ENCODE results near the gene FZD1. TPM values are rescaled to one million over a fixed set of nuclear protein-coding genes. Genes with fewer than 3 reads are reported as not detected.
"Not testable (repeated sequence)": the region's sequence is repeated elsewhere in the genome, so short reads cannot be mapped to it uniquely, and the experiment has no call there.

Gene FZD1
- total RNA-seq, 2 experiments from 2014 or later = 1.2 TPM

DNA sequence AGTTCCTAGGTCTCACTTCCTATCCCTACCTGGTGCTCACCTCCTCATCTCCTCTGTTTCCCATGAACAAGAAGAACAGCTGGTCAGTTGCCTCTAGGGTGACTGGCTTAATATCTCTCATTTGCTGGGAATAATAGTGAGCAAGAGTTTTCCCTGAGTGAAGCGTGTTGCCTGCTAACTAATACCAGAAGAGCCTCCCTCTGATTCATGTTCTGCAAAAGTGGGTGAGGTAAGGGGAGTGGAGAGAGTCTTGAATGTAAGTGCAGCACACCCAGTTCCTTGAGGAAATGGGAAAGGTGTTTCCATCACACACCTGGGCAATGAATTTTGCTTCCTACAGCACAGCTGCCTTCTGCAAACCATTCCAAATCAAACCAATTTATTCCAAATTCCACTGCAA, 29.6 kb downstream of the FZD1 start:
- ChIA-PET CTCF (no interaction called here), POLR2A (no interaction called here)
- Mint-ChIP-seq H3K27me3 (peaks cover 5% of the 10 kb centered on the region), H3K9me3 (no peaks in the 10 kb centered on the region), H3K36me3 (ENCODE audit: low read depth) (no peaks in the 10 kb centered on the region), H3K27ac (no peak overlapping the region), H3K4me1 (no peaks in the 10 kb centered on the region), H3K4me3 (no peak overlapping the region)
- no peak for DNase-seq

DNA sequence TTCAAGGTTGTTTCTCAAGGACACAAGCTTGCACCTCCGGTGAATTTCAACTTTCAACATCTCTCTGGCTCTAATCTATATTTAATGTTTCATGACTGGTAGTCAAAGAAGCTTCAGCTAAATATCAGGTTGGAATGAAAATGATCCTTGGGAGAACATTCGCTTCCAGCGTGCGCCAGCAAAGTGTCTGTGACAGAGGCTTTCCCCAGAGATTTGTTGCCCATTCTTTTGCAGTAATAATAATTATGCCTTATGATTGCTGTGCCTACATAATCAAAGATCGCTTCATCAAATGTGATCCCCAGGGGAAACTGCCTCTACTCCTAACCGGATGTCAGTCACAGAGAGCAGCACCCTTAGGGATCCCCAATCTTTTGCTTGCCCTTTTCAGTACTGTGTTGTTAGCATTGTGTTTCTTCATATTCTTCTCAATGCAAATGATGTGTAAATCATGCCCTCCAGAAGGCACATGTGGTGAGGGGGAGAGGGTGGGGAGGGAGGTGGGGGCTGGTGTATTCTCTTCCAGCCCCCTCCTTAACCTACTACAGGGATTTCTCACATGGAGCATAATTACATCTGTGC, 30.5 kb downstream of the FZD1 start:
- Mint-ChIP-seq H3K4me1 (no peaks in the 10 kb centered on the region), H3K4me3 (no peak overlapping the region), H3K27me3 (peaks cover 5% of the 10 kb centered on the region), H3K36me3 (ENCODE audit: low read depth) (no peaks in the 10 kb centered on the region), H3K27ac (no peak overlapping the region), H3K9me3 (no peaks in the 10 kb centered on the region)
- CTCF ChIA-PET = no interaction called here
- DNase-seq = no peak
- POLR2A ChIA-PET = no interaction called here

DNA sequence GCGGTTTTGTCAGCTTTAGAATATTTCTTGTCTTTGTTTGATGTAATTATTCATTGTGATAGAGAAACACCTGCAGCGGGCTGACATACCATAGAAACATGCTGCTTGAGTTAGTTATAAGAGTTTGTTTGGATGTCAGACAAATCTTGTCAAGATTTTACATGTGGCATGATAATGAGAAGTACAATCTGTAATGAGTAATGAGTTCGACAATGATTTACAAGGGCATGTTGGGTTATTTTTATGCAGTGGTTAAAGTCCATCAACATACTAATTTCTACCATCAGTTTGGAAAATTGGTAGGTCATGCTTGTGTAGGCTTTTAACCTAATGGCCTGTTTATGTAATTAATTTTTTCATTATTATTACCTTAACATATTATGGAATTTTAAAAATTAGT, 31.3 kb downstream of the FZD1 start:
- POLR2A ChIA-PET = no interaction called here
- CTCF ChIA-PET = no interaction called here
- no peaks in the 10 kb centered on the region for H3K4me1 Mint-ChIP-seq

DNA sequence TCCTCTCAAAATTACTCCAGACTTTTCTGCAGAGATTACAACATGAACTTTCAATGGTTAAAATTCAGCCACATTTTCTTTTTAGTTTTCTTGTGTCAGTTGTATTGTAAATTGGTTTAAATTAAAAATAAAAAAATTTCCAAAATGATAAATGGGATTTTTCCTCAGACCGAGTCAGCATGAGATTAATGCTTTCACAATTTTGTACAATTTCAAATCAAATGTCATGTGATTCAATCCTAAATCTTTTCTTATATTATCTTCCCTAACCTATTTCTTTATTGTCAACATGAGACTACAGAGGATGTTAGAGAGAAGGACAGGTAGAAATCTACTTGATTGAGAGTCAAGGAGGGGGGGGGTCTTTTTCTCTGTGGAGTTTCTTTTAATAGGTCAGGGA, 33.7 kb downstream of the FZD1 start:
- Mint-ChIP-seq H3K4me3 (no peak overlapping the region), H3K27ac (no peak overlapping the region), H3K4me1 (no peaks in the 10 kb centered on the region), H3K36me3 (ENCODE audit: low read depth) (no peaks in the 10 kb centered on the region), H3K27me3 (peaks cover 2% of the 10 kb centered on the region), H3K9me3 (no peaks in the 10 kb centered on the region)
- ChIA-PET POLR2A (no interaction called here), CTCF (no interaction called here)
- DNase-seq = no peak

More for the DNA sequence above, 31.3 kb downstream of the FZD1 start:
- Mint-ChIP-seq H3K4me3 (no peak overlapping the region), H3K9me3 (no peaks in the 10 kb centered on the region), H3K27ac (no peak overlapping the region), H3K27me3 (peaks cover 5% of the 10 kb centered on the region), H3K36me3 (ENCODE audit: low read depth) (no peaks in the 10 kb centered on the region)
- no peak for DNase-seq

DNA sequence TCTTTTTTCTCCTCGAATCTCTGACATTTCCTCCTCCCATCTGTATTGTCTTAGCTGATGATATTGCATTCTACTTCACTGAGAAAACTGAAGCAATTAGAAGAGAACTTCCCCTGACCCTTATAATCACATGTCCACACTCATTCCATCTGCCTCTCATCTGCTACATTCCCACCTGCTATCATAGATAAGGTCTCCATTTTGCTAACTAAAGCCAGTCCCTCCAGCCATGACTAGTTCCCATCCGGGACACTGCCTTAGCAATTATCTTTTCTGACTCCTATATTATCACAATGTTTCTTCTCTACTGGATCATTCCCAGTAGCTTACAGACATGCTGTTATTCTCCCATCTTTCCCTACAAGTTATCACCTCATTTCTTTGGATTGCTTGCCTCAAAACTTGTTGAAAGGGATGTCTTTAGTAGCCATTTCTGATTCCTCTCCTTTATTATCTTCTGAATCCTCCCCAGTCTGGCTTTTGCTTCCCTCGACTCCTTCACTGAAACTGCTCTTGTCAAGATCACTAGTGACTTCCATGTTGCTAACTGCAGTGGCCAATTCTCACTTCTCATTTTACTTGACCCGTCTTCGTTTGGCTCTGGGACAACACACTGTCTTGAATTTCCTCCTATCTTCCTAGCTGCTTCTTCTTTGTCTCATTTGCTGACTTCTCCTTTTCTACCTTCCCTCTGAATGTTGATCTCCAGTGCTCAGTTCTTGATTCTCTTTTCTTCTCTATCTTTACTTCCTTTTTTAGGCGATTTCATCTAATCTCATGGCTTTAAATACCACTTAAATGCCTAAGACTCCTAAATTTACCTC, 35.9 kb downstream of the FZD1 start:
- H3K36me3 Mint-ChIP-seq (ENCODE audit: low read depth) = no peaks in the 10 kb centered on the region
- ChIA-PET POLR2A (no interaction called here), CTCF (no interaction called here)
- H3K9me3 Mint-ChIP-seq = no peaks in the 10 kb centered on the region
- no peak for DNase-seq
- peaks cover 2% of the 10 kb centered on the region for H3K27me3 Mint-ChIP-seq
- no peaks in the 10 kb centered on the region for H3K4me1 Mint-ChIP-seq
- H3K4me3 Mint-ChIP-seq = no peak overlapping the region
- no peak overlapping the region for H3K27ac Mint-ChIP-seq

DNA sequence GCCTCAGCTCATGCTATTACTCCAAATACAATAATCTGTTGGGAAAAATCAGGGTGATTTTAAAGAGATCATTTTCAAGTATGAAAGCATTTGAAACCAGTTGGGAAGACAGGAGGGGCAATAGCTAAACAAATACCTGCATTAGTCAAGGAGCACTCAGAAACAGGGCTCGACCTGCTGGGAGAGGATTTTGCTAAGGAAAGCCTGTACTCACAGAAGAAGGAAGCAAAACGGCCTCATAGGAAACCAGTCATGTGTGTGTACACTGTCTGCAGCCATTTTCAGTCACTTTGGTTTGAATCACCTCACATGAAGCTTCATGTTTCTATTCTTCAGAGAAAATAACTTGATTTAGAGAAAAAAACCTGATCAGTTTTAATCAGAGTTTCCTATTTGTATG, 38.6 kb downstream of the FZD1 start:
- Mint-ChIP-seq H3K27me3 (peaks cover 2% of the 10 kb centered on the region), H3K4me3 (no peak overlapping the region), H3K4me1 (no peaks in the 10 kb centered on the region), H3K9me3 (no peaks in the 10 kb centered on the region), H3K36me3 (ENCODE audit: low read depth) (no peaks in the 10 kb centered on the region), H3K27ac (no peak overlapping the region)
- DNase-seq = no peak
- ChIA-PET CTCF (no interaction called here), POLR2A (no interaction called here)

DNA sequence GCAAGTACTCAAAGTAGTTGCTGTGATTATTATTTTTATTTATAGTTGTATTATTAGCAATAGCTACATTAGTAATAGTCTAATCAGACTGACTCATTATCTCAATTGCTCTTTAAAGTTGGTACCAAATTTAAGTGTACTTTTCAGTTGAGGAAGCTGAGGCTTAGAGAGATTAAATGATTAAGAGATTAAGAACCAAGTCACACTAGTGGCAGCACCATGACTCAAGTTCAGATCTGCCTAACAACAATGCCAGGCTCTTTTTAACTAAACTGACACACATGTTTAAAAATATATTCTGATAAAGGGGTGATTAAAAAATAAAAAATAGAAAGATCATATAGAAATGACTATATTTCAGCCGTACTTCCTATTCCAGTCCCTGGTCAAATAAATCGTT, 42.0 kb downstream of the FZD1 start:
- H3K27ac Mint-ChIP-seq = no peak overlapping the region
- no peaks in the 10 kb centered on the region for H3K4me1 Mint-ChIP-seq
- H3K4me3 Mint-ChIP-seq = no peak overlapping the region
- ChIA-PET POLR2A (no interaction called here), CTCF (no interaction called here)
- no peak for DNase-seq
- no peaks in the 10 kb centered on the region for H3K36me3 Mint-ChIP-seq (ENCODE audit: low read depth)
- H3K27me3 Mint-ChIP-seq = peaks cover 3% of the 10 kb centered on the region
- H3K9me3 Mint-ChIP-seq = no peaks in the 10 kb centered on the region

DNA sequence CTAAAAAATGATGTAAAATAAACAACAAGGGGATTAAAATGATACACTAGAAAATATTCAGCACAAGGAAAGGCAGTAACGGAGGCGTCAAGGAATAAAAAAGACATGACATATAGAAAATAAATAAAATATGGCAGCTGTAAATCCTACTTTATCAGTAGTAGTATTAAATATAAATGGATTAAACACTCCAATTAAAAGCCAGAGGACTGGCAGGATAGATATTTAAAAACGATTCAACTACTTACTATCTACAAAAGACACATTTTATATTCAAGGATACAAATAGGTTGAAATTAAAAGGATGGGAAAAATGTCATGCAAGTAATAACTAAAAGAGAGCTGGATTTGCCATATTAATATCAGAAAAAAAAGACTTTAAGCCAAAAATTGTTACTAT, 43.2 kb downstream of the FZD1 start:
- H3K4me1 Mint-ChIP-seq = no peaks in the 10 kb centered on the region
- ChIA-PET CTCF (no interaction called here), POLR2A (no interaction called here)
- no peak for DNase-seq
- no peak overlapping the region for H3K27ac Mint-ChIP-seq
- H3K36me3 Mint-ChIP-seq (ENCODE audit: low read depth) = no peaks in the 10 kb centered on the region
- no peak overlapping the region for H3K4me3 Mint-ChIP-seq
- H3K9me3 Mint-ChIP-seq = no peaks in the 10 kb centered on the region
- H3K27me3 Mint-ChIP-seq = peaks cover 3% of the 10 kb centered on the region

DNA sequence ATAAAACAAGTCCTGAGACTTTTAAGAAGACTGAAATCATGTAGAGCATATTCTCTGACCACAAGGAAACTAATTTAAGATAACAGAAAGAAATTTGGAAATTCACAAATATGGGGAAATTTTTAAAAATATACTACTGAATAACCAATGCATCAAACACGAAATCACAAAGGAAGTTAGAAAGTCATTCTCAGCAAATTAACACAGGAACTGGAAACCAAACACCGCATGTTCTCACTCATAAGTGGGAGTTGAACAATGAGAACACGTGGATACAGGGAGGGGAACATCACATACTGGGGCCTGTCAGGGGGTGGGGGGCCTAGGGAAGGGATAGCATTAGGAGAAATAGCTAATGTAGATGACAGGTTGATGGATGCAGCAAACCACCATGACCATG, 44.0 kb downstream of the FZD1 start:
- DNase-seq; H3K4me3 Mint-ChIP-seq; H3K9me3 Mint-ChIP-seq; CTCF ChIA-PET; H3K36me3 Mint-ChIP-seq (ENCODE audit: low read depth); H3K27ac Mint-ChIP-seq; H3K4me1 Mint-ChIP-seq; H3K27me3 Mint-ChIP-seq; POLR2A ChIA-PET: not testable (repeated sequence)

DNA sequence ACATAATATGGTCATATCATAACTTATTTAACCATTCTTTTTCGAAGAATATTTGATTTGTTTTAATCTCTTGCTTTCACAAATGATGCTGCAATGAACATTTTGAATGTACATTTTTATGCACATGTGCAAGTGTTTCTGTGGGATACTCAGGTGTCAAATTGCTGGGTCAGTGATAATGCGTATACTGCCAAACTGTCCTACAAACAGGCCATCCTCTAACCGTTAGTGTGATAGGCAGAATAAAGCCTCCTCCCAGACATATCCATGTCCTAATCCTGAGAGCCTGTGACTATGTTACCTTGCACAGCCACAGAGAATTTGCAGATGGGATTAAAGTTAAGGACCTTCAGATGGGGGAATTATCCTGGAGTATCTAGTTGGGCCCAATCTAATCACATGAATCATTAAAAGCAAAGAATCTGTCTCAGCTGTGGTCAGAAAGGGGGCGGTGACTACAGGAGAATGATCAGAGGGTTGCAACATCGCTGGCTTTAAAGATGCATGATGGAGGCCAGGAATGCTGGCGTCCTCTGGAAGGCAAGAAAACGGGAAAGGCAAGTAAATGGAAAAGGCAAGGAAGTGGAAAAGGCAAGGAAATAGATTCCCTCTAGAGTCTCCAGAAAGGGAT, 46.7 kb downstream of the FZD1 start:
- Mint-ChIP-seq H3K27ac (no peak overlapping the region), H3K27me3 (peaks cover 1% of the 10 kb centered on the region), H3K9me3 (no peaks in the 10 kb centered on the region), H3K36me3 (ENCODE audit: low read depth) (no peaks in the 10 kb centered on the region), H3K4me1 (no peaks in the 10 kb centered on the region), H3K4me3 (no peak overlapping the region)
- no peak for DNase-seq
- POLR2A ChIA-PET = no interaction called here
- CTCF ChIA-PET = no interaction called here

DNA sequence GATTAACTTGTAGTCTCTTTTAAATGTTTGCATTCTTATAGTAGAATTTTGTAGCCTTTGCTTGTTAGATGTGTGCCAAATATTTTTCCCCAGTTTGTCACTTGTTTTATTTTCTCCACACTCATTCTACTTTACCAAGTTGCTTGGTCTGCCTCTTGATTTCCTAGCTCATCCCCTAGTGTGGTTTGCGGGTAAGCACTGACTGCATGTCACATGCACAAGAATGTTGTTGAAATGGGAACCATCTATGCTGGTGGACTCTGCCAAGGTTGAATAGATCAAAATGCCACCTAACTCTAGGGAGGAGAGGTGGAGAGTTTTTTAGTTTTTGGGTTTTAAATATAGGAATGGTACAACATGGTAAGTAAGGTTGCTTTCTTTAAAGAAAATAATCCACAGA, 47.6 kb downstream of the FZD1 start:
- Mint-ChIP-seq H3K27ac (no peak overlapping the region), H3K4me3 (no peak overlapping the region), H3K9me3 (no peaks in the 10 kb centered on the region), H3K36me3 (ENCODE audit: low read depth) (no peaks in the 10 kb centered on the region), H3K4me1 (no peaks in the 10 kb centered on the region), H3K27me3 (peaks cover 1% of the 10 kb centered on the region)
- ChIA-PET POLR2A (no interaction called here), CTCF (no interaction called here)
- no peak for DNase-seq

DNA sequence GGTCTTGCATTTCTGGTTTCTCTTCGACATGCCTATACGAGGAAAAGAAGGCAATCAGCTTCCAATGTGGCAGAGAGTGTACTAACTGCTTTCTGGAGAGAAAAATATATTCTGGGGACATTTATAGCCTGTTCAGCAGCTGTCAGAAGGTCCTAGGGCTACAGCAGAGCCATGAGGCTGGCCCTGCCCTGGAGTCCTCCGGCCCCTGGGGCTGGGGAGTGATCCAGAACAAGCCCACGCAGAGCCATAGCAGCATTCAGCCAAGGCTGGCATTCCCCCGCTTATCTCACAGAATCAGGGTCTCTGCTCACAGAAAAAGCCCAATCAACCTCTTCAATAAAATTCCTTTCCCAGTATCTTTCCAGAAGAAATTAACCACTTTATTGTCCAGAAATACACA, 48.9 kb downstream of the FZD1 start:
- H3K27me3 Mint-ChIP-seq = no peaks in the 10 kb centered on the region
- H3K4me1 Mint-ChIP-seq = no peaks in the 10 kb centered on the region
- no peaks in the 10 kb centered on the region for H3K9me3 Mint-ChIP-seq
- H3K27ac Mint-ChIP-seq = no peak overlapping the region
- H3K4me3 Mint-ChIP-seq = no peak overlapping the region
- ChIA-PET POLR2A (no interaction called here), CTCF (no interaction called here)
- no peaks in the 10 kb centered on the region for H3K36me3 Mint-ChIP-seq (ENCODE audit: low read depth)
- DNase-seq = no peak

DNA sequence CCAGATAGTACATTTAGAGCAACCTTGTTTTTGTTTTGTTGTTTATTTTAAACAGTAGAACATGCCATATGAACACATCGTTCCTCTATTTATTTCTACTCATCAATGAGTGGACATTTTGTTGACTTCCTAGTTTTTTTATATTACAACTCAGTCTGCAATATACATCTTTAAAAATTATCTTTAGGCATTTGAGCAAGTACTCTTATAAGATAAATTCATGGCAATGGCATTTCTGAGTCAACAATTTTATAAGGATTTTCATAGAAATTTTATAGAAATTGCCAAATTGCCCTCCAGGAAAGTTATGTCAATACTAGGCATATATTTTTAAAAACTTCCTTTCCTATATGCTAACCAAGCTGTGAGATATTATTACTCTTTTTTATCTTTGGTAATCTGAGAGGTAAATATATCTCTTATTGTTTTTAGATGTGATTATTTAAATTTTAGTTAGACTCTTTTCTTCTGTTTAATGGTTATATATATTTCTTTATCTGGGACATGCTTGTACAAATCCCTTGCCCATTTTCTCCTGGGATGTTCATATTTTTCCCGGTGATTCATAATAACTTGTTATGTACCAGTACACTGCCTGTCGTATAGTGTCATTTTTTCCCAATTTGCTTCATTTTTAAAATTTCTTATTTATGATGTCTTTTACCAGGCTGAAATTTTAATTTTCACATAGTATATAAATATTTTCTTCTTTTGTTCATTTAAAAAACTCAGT, 50.5 kb downstream of the FZD1 start:
- H3K36me3 Mint-ChIP-seq (ENCODE audit: low read depth) = no peaks in the 10 kb centered on the region
- no peak overlapping the region for H3K27ac Mint-ChIP-seq
- ChIA-PET CTCF (no interaction called here), POLR2A (no interaction called here)
- H3K9me3 Mint-ChIP-seq = no peaks in the 10 kb centered on the region
- H3K4me3 Mint-ChIP-seq = no peak overlapping the region
- no peak for DNase-seq
- no peaks in the 10 kb centered on the region for H3K4me1 Mint-ChIP-seq
- H3K27me3 Mint-ChIP-seq = peaks cover 3% of the 10 kb centered on the region
